GM23338 (cell line): ENCODE measurements around the gene ADAMTSL2.

Source experiments
- CREB1 ChIP-seq: fragments of 250-450 bp; sonication (Bioruptor Pico); IDR thresholded peaks from 2 replicates; pipeline ENCODE4 v1.5.0; 2020; ENCODE audit warnings: low read depth, mild to moderate bottlenecking, moderate library complexity
- CTCF ChIP-seq, 2 experiments: fragments of 200-600 bp in 1 of 2; sonication (generic) in 1 of 2; conservative IDR thresholded peaks; 2 replicates each; pipeline versions ENCODE4 v1.5.1 to v1.6.1; 2016 to 2017; ENCODE audit warnings: antibody characterized with exemption in 2 of 2, low read depth in 2 of 2, mild to moderate bottlenecking in 2 of 2, moderate library complexity in 1 of 2
- ETS1 ChIP-seq: IDR thresholded peaks from 2 replicates; pipeline ENCODE4 v1.6.1; 2016; ENCODE audit warnings: antibody characterized with exemption
- EZH2 ChIP-seq: fragments of 200-600 bp; sonication (generic); IDR thresholded peaks from one replicate; pipeline ENCODE4 v1.8.0; 2017; ENCODE audit warnings: antibody characterized with exemption, mild to moderate bottlenecking, low read depth; ENCODE audit not compliant: unreplicated experiment
- EZH2phosphoT487 ChIP-seq: fragments of 200-600 bp; sonication (generic); IDR thresholded peaks from one replicate; pipeline ENCODE4 v1.8.1; 2018; ENCODE audit warnings: antibody characterized with exemption; ENCODE audit not compliant: unreplicated experiment
- JUNB ChIP-seq: IDR thresholded peaks from one replicate; pipeline ENCODE4 v1.6.1; 2016; ENCODE audit warnings: antibody characterized with exemption; ENCODE audit not compliant: unreplicated experiment
- NANOG ChIP-seq: IDR thresholded peaks from 2 replicates; pipeline ENCODE4 v1.6.1; 2016; ENCODE audit warnings: antibody characterized with exemption, borderline replicate concordance
- POLR2AphosphoS5 ChIP-seq: IDR thresholded peaks from 2 replicates; pipeline ENCODE4 v1.6.1; 2016; ENCODE audit warnings: antibody characterized with exemption, low read depth
- REST ChIP-seq: IDR thresholded peaks from one replicate; pipeline ENCODE4 v1.6.1; 2018; ENCODE audit warnings: antibody characterized with exemption; ENCODE audit not compliant: unreplicated experiment
- ZNF331 ChIP-seq: fragments of 250-450 bp; sonication (Bioruptor Pico); IDR thresholded peaks from 2 replicates; pipeline ENCODE4 v1.5.0; 2020; ENCODE audit warnings: low read depth, mild to moderate bottlenecking, moderate library complexity
- ZNF462 ChIP-seq: fragments of 250-450 bp; sonication (Bioruptor Pico); IDR thresholded peaks from 2 replicates; pipeline ENCODE4 v1.5.0; 2020; ENCODE audit warnings: mild to moderate bottlenecking, moderate library complexity

- TF ChIP-seq EZH2phosphoT487 (no peak), CTCF (conservative IDR thresholded peaks at IDR 0.05; ENCODE audit: low read depth in 2 of 2) (no peak), EZH2 (no peak), POLR2AphosphoS5 (no peak), REST (no peak), JUNB (no peak), ZNF331 (CRISPR knock-in tag) (no peak), ZNF462 (CRISPR knock-in tag) (no peak), CREB1 (CRISPR knock-in tag) (no peak), ETS1 (no peak), NANOG (no peak)
These were observed 34.7 kb downstream of the ADAMTSL2 start for GRCh38 chr9:133569121-133569785.
